Endothelial cell of umbilical vein (primary cell): ENCODE measurements around the gene GPR78. TPM values are rescaled to one million over a fixed set of nuclear protein-coding genes. Genes with fewer than 3 reads are reported as not detected.

Experiments
- BruUV-seq: library from RNA; stranded (reverse); fragments of 400-500 nt; replicated peaks from 2 replicates; lab custom pipeline; 2021; lab: Mats Ljungman, UMichigan
- CTCF ChIA-PET: fragments of 300-600, 350-600 bp; sonication (Branson Sonifier 250); formaldehyde crosslinking; loops from one replicate; lab custom pipeline; 2021; ENCODE audit warnings: antibody characterized with exemption, inconsistent platforms; lab: Charles Lee
- POLR2A ChIA-PET: fragments of 300-600, 350-600 bp; sonication (Branson Sonifier 250); formaldehyde crosslinking; loops from one replicate; lab custom pipeline; 2021; ENCODE audit warnings: antibody characterized with exemption, inconsistent platforms; lab: Charles Lee
- DNase-seq: peaks from one replicate; pipeline ENCODE4 v3.0.0-alpha.2; 2011; ENCODE audit warnings: low read depth, low spot score
- FAIRE-seq: peaks from 2 replicates; lab custom pipeline; 2011; peaks lifted over from hg19 to GRCh38; lab: Jason Lieb, UNC
- H2AFZ ChIP-seq: 2 replicates; pipeline ENCODE4 v1.6.0; 2012; ENCODE audit warnings: low read depth, low read length, control low read depth, inconsistent platforms
- H3K27ac ChIP-seq: 2 replicates; pipeline ENCODE4 v1.5.1; 2011; ENCODE audit warnings: low read depth, mild to moderate bottlenecking, control low read depth, low read length, moderate library complexity; ENCODE audit not compliant: insufficient read depth
- H3K27me3 ChIP-seq, 2 experiments: 2 replicates each; pipeline versions ENCODE4 v1.6.0 to v1.6.1; 2011; ENCODE audit warnings: low read length in 2 of 2, mixed read lengths in 1 of 2; ENCODE audit not compliant: control insufficient read depth in 2 of 2, insufficient read depth in 2 of 2
- H3K36me3 ChIP-seq, 2 experiments: 2 replicates in 1 of 2; 3 replicates in 1 of 2; pipeline ENCODE4 v1.5.1; 2011; ENCODE audit warnings: low read length in 2 of 2, mild to moderate bottlenecking in 1 of 2, moderate library complexity in 1 of 2; ENCODE audit not compliant: control insufficient read depth in 2 of 2, insufficient read depth in 2 of 2; ENCODE audit errors: extremely low read depth in 1 of 2
- H3K4me1 ChIP-seq: 3 replicates; pipeline ENCODE4 v1.5.1; 2011; ENCODE audit warnings: mild to moderate bottlenecking, low read length; ENCODE audit not compliant: control insufficient read depth, insufficient read depth; ENCODE audit errors: extremely low read depth
- H3K4me2 ChIP-seq: 2 replicates; pipeline ENCODE4 v1.6.1; 2011; ENCODE audit warnings: low read length, control low read depth, mixed read lengths; ENCODE audit not compliant: insufficient read depth
- H3K4me3 ChIP-seq, 3 experiments: fragments of 200-600 bp in 1 of 3; sonication (generic), shearing (Covaris generic) in 1 of 3; replicated peaks in 1 of 3; 2 replicates each; pipeline ENCODE4 v1.5.1; 2011 to 2016; ENCODE audit warnings: control low read depth in 3 of 3, low read length in 3 of 3, mild to moderate bottlenecking in 2 of 3, inconsistent platforms in 1 of 3, low read depth in 1 of 3, moderate library complexity in 1 of 3; ENCODE audit not compliant: insufficient read depth in 1 of 3
- H3K79me2 ChIP-seq: 2 replicates; pipeline ENCODE4 v1.6.0; 2012; ENCODE audit warnings: low read length, inconsistent platforms; ENCODE audit not compliant: control insufficient read depth, insufficient read depth
- H3K9ac ChIP-seq: replicated peaks from 2 replicates; pipeline ENCODE3; 2011; ENCODE audit warnings: low read length, control low read depth; ENCODE audit not compliant: insufficient read depth; ENCODE audit errors: extremely low read depth
- H3K9me1 ChIP-seq: replicated peaks from 3 replicates; pipeline ENCODE4 v1.6.0; 2011; ENCODE audit warnings: mild to moderate bottlenecking, low read length; ENCODE audit not compliant: control insufficient read depth, insufficient read depth; ENCODE audit errors: extremely low read depth
- H3K9me3 ChIP-seq: replicated peaks from 2 replicates; pipeline ENCODE4 v1.5.1; 2012; ENCODE audit warnings: low read length, inconsistent platforms; ENCODE audit not compliant: control insufficient read depth, insufficient read depth
- H4K20me1 ChIP-seq: replicated peaks from 2 replicates; pipeline ENCODE3; 2011; ENCODE audit warnings: mild to moderate bottlenecking, low read length; ENCODE audit not compliant: control insufficient read depth, insufficient read depth; ENCODE audit errors: extremely low read depth
- EZH2 ChIP-seq: IDR thresholded peaks from 2 replicates; pipeline ENCODE4 v1.6.1; 2012; ENCODE audit warnings: borderline replicate concordance, low read depth, mild to moderate bottlenecking, moderate library complexity, low read length, inconsistent platforms; ENCODE audit not compliant: severe bottlenecking
- FOS ChIP-seq: IDR thresholded peaks from 2 replicates; pipeline ENCODE4 v1.6.1; 2011; ENCODE audit warnings: mild to moderate bottlenecking, low read length, moderate library complexity, borderline replicate concordance; ENCODE audit not compliant: insufficient read depth
- GATA2 ChIP-seq: IDR thresholded peaks from 2 replicates; pipeline ENCODE4 v1.7.0; 2011; ENCODE audit warnings: low read depth, mild to moderate bottlenecking, moderate library complexity, mixed read lengths, low read length; ENCODE audit not compliant: insufficient read length, insufficient read depth
- JUN ChIP-seq: IDR thresholded peaks from 2 replicates; pipeline ENCODE4 v1.6.1; 2011; ENCODE audit warnings: borderline replicate concordance, low read depth; ENCODE audit not compliant: insufficient read length, insufficient read depth
- MYC ChIP-seq: IDR thresholded peaks from one replicate; pipeline ENCODE4 v1.6.1; 2011; ENCODE audit warnings: mild to moderate bottlenecking, low read depth, low read length
- POLR2A ChIP-seq: IDR thresholded peaks from 2 replicates; pipeline ENCODE4 v1.6.1; 2012; ENCODE audit warnings: low read depth, mild to moderate bottlenecking, control low read depth, low read length
- POLR2AphosphoS5 ChIP-seq: IDR thresholded peaks from 2 replicates; pipeline ENCODE4 v1.6.1; 2012; ENCODE audit warnings: low read depth, mild to moderate bottlenecking, control low read depth, low read length, moderate library complexity; ENCODE audit not compliant: insufficient read depth
- dilution Hi-C: fragments of 300-500 bp; cut with MboI; formaldehyde crosslinking; loops from one replicate; pipeline ENCODE4 v1.15.0; 2019; ENCODE audit warnings: low sequenced_read_pairs; ENCODE audit not compliant: extremely low pct_ligation_motif_present
- intact Hi-C: fragments of 100-400 bp; cut with micrococcal nuclease; formaldehyde crosslinking; loops from one replicate; pipeline ENCODE4 v1.10.0; 2022
- polyA plus RNA-seq, 4 experiments: library from polyadenylated mRNA; depleted of rRNA in 3 of 4; stranded (reverse) in 3 of 4; unstranded in 1 of 4; fragments of >200 nt; gene quantifications; 2 replicates each; pipeline versions ENCODE4 v1.2.1 to v1.2.3, GENCODE V29; 2011 to 2012; ENCODE audit warnings: missing spikeins in 1 of 4
- total RNA-seq: library from RNA; stranded (reverse); gene quantifications from 2 replicates; pipeline ENCODE4 v1.2.3, GENCODE V29; 2021
- TF ChIP-seq, protein P1 (sequence below), 2 donors: IDR thresholded peaks; 1 replicate in 1 of 2; 2 replicates in 1 of 2; pipeline ENCODE4 v1.5.1; 2011; ENCODE audit warnings: low read length in 2 of 2, mild to moderate bottlenecking in 2 of 2, moderate library complexity in 2 of 2, control low read depth in 1 of 2, inconsistent platforms in 1 of 2, low read depth in 1 of 2; ENCODE audit not compliant: insufficient read depth in 1 of 2; ENCODE audit errors: extremely low read depth in 1 of 2
- TF ChIP-seq, protein P2 (sequence below): IDR thresholded peaks from 2 replicates; pipeline ENCODE4 v1.6.1; 2011; ENCODE audit not compliant: insufficient read depth, insufficient read length

Gene GPR78
- total and polyA plus RNA-seq, 2 donors (not counting 3 experiments of a cell fraction or from before 2014, with no cell fraction given): not detected

GRCh38 chr4:8589823-8590545 is 9.8 kb downstream of the GPR78 start:
- ChIA-PET CTCF (interaction anchor here (1.6 kb wide), 1 partner anchor 121 kb away, joined by 5 read pairs; no protein-coding TSS in a partner anchor), POLR2A (no interaction called here)
- BruUV-seq: no TSS peak
- no peak for FAIRE-seq
- peaks cover 22 to 26% of the 10 kb centered on the region in 2 experiments for H3K27me3 ChIP-seq
- H3K4me2 ChIP-seq: no peak overlapping the region
- TF ChIP-seq, protein P1, sequence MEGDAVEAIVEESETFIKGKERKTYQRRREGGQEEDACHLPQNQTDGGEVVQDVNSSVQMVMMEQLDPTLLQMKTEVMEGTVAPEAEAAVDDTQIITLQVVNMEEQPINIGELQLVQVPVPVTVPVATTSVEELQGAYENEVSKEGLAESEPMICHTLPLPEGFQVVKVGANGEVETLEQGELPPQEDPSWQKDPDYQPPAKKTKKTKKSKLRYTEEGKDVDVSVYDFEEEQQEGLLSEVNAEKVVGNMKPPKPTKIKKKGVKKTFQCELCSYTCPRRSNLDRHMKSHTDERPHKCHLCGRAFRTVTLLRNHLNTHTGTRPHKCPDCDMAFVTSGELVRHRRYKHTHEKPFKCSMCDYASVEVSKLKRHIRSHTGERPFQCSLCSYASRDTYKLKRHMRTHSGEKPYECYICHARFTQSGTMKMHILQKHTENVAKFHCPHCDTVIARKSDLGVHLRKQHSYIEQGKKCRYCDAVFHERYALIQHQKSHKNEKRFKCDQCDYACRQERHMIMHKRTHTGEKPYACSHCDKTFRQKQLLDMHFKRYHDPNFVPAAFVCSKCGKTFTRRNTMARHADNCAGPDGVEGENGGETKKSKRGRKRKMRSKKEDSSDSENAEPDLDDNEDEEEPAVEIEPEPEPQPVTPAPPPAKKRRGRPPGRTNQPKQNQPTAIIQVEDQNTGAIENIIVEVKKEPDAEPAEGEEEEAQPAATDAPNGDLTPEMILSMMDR (IDR thresholded peaks at IDR 0.05; ENCODE audit: extremely low read depth in 1 of 2, insufficient read depth in 1 of 2, low read depth in 1 of 2, low read length in 2 of 2): no peak
- no peak for TF ChIP-seq EZH2
- TF ChIP-seq MYC: no peak
- TF ChIP-seq POLR2AphosphoS5: no peak
- no peak for TF ChIP-seq GATA2
- no peak for TF ChIP-seq POLR2A
- TF ChIP-seq, protein P2, sequence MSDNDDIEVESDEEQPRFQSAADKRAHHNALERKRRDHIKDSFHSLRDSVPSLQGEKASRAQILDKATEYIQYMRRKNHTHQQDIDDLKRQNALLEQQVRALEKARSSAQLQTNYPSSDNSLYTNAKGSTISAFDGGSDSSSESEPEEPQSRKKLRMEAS: no peak
- TF ChIP-seq JUN: no peak
- TF ChIP-seq FOS: no peak
- no peak overlapping the region for H3K4me3 ChIP-seq
- no peaks in the 10 kb centered on the region for H3K79me2 ChIP-seq
- no peaks in the 10 kb centered on the region for H3K36me3 ChIP-seq
- H4K20me1 ChIP-seq: no peaks in the 10 kb centered on the region
- no peak overlapping the region for H3K27ac ChIP-seq
- H3K9me1 ChIP-seq: no peaks in the 10 kb centered on the region
- H3K4me1 ChIP-seq: no peaks in the 10 kb centered on the region
- no peak for DNase-seq
- dilution Hi-C loops: no loop called here
- H2AFZ ChIP-seq: no peak overlapping the region
- H3K9ac ChIP-seq: no peak overlapping the region
- intact Hi-C loops: loop anchor here (10.0 kb wide), 1 partner anchor 325 kb away; the partner anchor contains the start of gene HTRA3
- no peaks in the 10 kb centered on the region for H3K9me3 ChIP-seq
